Adrenal gland (tissue), 12 donors: ENCODE measurements around the gene YIPF3. TPM values are rescaled to one million over a fixed set of nuclear protein-coding genes. Genes with fewer than 3 reads are reported as not detected.
A peak's percentile ranks its signal among the peaks of the same experiment; 100 is the strongest.

Experiments used
- DNase-seq, 7 donors: peaks; one replicate each; pipeline ENCODE4 v3.0.0-alpha.2; 2019 to 2020
- H3K27ac ChIP-seq, 5 donors: fragments of 200-600 bp; sonication (generic) in 4 of 5; 1 replicate in 3 of 5; 2 replicates in 2 of 5; pipeline versions ENCODE4 v1.5.1 to v1.8.0; 2016 to 2020; ENCODE audit warnings: mild to moderate bottlenecking in 1 of 5
- H3K27me3 ChIP-seq: fragments of 200-600 bp; 2 replicates; pipeline ENCODE4 v1.8.0; 2021
- H3K36me3 ChIP-seq, 2 donors: fragments of 200-600 bp; replicated peaks in 1 of 2; 1 replicate in 1 of 2; 2 replicates in 1 of 2; pipeline versions ENCODE4 v1.5.1 to v1.8.0; 2018 to 2022
- H3K4me1 ChIP-seq, 2 donors: fragments of 200-600 bp; replicated peaks in 1 of 2; 1 replicate in 1 of 2; 2 replicates in 1 of 2; pipeline versions ENCODE4 v1.5.1 to v1.8.0; 2018 to 2021
- H3K4me3 ChIP-seq, 4 donors: fragments of 200-600 bp; sonication (generic) in 3 of 4; one replicate each; pipeline ENCODE4 v1.5.1; 2016 to 2018
- H3K9me3 ChIP-seq, 3 donors: fragments of 200-600 bp; sonication (generic) in 1 of 3; replicated peaks in 1 of 3; 1 replicate in 2 of 3; 2 replicates in 1 of 3; pipeline versions ENCODE4 v1.5.1 to v1.8.0; 2016 to 2021
- POLR2A ChIP-seq, 2 donors: fragments of 450-650 bp; IDR thresholded peaks; one replicate each; pipeline ENCODE4 v1.6.1; 2017; ENCODE audit warnings: antibody characterized with exemption in 2 of 2, mild to moderate bottlenecking in 2 of 2, moderate library complexity in 1 of 2
- WGBS, 4 donors: extraction: QIAGEN DNeasy Blood & Tissue Kit in 2 of 4; methylation state at CpG; one replicate each; pipeline versions ENCODE4 v1.1.5 to v1.1.7; 2013 to 2017; 5-methylcytosine and 5-hydroxymethylcytosine counted together
- intact Hi-C, 2 donors: fragments of 100-400 bp; cut with DNase I; formaldehyde crosslinking; loops; one replicate each; pipeline versions ENCODE4 v1.14.1 to v1.15.0; 2022 to 2023
- polyA plus RNA-seq, 3 donors: library from polyadenylated mRNA; stranded (reverse); fragments of 200-250 nt in 2 of 3; fragments of 350-450 nt in 1 of 3; fragmentation: Illumina TruSeq in 1 of 3; extraction: RNeasy Lipid Tissue Mini Kit (QIAGEN cat#74804) in 1 of 3; gene quantifications; one replicate each; pipeline ENCODE4 v1.2.3, GENCODE V29; 2013 to 2014
- total RNA-seq, 9 donors: library from RNA; depleted of rRNA in 4 of 9; stranded (reverse); fragments of >200 nt in 4 of 9; fragments of 120-200 nt in 1 of 9; fragmentation: NEBNext Ultra II Directional in 1 of 9; extraction: Animal tissue kit (Norgen Biotek cat#: 25700) in 1 of 9; gene quantifications; one replicate each; pipeline versions ENCODE4 v1.1.0 to v1.2.4, GENCODE V29; 2013 to 2023
- TF ChIP-seq, protein P1 (sequence below), 6 experiments: fragments of 450-650 bp in 4 of 6; fragments of 200-600 bp in 2 of 6; sonication (generic) in 1 of 6; IDR thresholded peaks; 1 replicate in 5 of 6; 2 replicates in 1 of 6; pipeline versions ENCODE4 v1.5.1 to v1.8.0; 2016 to 2021; ENCODE audit warnings: antibody characterized with exemption in 6 of 6, mild to moderate bottlenecking in 2 of 6, moderate library complexity in 1 of 6
- donor health status: healthy with polysubstance abuse.
- donor health status: Bipolar disorder and iron deficiency.
- donor health status: DM: yes; HTN: yes; CAD: no.
- donor health status: DM: no; HTN: no; CAD: no.
- donor health status: DM: no; HTN: no; CAD: no.
- donor health status: DM: yes; HTN: yes; CAD: no.

YIPF3 gene
- total and polyA plus RNA-seq, 12 donors, result 78.1 to 271 (median 148) TPM

DNA sequence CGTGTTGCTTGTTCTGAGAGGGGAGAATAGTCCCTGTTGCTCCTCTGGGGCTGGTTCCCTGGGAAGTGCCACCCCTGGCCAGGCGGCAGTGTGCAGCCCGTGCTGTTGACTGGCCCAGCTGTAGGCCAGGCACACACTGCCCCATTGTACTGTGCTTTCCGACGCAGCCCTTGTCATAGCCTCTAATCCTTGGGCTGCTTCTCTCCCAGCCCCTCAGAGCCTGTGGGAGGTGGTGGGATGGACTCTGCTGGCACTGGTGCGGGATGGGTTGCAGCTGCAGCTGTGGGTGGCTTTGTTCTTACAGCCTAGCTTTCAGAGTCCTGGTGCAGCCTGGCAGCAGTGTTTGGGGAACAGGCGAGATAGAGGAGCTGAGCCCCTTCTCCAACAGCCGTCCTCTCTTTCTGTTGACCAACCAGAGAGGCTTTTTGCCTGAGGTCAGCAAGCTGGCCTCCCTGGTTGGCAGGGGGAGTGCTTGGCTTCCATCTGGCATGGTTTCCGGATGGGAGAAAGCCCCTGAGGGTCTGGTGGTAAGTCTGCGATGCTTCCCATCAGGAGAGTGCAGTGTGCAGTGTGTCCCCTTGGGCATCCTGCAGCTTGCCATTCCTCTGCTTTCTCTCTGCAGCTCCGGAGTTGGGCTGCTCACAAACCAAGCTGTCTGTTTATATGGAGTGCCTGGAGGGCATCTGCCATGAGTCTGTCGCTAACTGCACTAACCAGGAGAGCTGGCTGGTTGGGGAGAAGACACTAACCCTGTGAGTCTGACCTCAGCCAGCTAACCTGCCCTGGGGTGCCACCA, 27.3 kb downstream of the YIPF3 start:
- Histone ChIP-seq H3K36me3 (no peaks in the 10 kb centered on the region), H3K4me1 (peaks cover 8 to 32% of the 10 kb centered on the region in 2 donors), H3K4me3 (no peak overlapping the region), H3K27me3 (no peaks in the 10 kb centered on the region), H3K27ac (peak overlapping the region in 2 of 5 donors; percentile 61 to 74), H3K9me3 (no peaks in the 10 kb centered on the region)
- WGBS, 4 donors, result 81 to 89% (median 82%) methylated on average over 8 to 12 of the region's 12 CpGs
- no peak for DNase-seq
- TF ChIP-seq, protein P1, sequence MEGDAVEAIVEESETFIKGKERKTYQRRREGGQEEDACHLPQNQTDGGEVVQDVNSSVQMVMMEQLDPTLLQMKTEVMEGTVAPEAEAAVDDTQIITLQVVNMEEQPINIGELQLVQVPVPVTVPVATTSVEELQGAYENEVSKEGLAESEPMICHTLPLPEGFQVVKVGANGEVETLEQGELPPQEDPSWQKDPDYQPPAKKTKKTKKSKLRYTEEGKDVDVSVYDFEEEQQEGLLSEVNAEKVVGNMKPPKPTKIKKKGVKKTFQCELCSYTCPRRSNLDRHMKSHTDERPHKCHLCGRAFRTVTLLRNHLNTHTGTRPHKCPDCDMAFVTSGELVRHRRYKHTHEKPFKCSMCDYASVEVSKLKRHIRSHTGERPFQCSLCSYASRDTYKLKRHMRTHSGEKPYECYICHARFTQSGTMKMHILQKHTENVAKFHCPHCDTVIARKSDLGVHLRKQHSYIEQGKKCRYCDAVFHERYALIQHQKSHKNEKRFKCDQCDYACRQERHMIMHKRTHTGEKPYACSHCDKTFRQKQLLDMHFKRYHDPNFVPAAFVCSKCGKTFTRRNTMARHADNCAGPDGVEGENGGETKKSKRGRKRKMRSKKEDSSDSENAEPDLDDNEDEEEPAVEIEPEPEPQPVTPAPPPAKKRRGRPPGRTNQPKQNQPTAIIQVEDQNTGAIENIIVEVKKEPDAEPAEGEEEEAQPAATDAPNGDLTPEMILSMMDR (IDR thresholded peaks at IDR 0.05), result no peak
- intact Hi-C loops, result no loop called here

DNA sequence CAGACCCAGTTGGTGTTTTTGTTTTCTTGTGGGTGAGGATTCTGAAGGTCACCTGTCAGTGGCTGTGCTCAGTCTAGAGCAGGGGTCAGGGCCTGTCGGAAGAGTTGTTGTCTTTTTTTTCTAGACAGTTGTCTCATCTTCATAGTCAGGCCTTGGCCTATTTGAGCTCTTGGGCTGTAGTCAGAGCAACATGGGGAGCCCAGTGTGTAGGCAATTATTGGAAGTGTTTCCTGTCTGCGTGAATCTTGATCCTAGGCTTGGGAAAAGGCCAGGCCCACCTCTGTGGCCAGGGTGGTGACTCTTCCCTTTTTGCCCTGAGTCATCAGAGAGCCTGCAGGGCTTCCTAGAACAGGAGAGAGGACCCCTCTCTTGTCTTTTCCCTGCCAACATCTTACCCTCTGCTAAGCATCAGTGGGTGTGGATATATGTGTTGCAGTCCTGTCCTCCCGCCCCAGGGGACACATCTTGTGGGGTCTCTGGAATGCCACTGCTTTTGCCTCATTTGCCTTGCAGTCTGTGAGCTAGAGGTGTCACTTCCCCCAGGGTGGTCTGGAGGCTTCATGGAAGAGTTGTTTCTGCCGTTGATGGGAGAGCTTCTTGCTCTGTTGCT, 28.0 kb downstream of the YIPF3 start:
- Histone ChIP-seq H3K27ac (peak overlapping the region in 2 of 5 donors; percentile 61 to 74), H3K27me3 (no peaks in the 10 kb centered on the region), H3K4me1 (peaks cover 2 to 32% of the 10 kb centered on the region in 2 donors), H3K4me3 (no peak overlapping the region), H3K9me3 (no peaks in the 10 kb centered on the region), H3K36me3 (no peaks in the 10 kb centered on the region)
- intact Hi-C loops, result no loop called here
- WGBS, 4 donors, result 28 to 67% (median 49%) methylated on average over 3 to 4 of the region's 4 CpGs
- TF ChIP-seq, protein P1 (IDR thresholded peaks at IDR 0.05), result no peak
- DNase-seq, result peak in 5 of 7 donors; percentile 54 to 68 (median 63)

DNA sequence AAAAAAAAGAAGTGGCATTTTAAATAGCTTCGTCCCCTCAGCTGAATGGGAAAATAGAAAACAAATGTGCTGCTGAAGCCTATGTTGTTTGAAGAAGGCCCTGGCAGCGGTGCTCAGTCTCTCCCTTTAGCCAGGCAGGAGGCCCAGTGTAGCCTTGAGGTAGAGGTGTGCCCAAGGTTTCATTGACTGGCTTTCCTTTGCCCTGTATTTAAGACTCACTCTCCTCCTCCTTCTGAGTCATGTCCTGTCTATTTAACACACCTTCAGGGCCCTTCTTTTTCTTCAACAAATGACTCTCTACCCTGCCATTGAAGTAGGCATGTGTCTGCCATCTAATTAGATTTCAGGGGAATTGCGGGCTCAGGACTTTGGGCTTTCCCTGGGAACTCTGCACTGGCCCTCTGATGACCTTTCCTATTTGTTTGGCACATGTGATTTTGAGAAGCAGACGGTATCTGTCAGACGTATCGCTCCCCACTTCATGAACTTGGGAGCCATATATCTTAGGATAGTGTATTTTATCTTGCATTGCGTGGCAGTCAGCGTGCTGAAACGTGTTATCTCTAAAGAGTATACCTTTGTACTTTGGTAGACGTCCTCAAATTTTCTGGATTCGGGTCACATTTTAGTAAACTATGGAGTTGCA, 35.0 kb downstream of the YIPF3 start:
- H3K27ac ChIP-seq, result no peak overlapping the region
- no peaks in the 10 kb centered on the region for H3K9me3 ChIP-seq
- no peak for DNase-seq
- H3K27me3 ChIP-seq, result no peaks in the 10 kb centered on the region
- intact Hi-C loops, result no loop called here
- WGBS, 4 donors, result 73 to 78% (median 75%) methylated on average over 11 of the region's 11 CpGs
- H3K36me3 ChIP-seq, result no peaks in the 10 kb centered on the region
- H3K4me1 ChIP-seq, result peaks cover 11 to 36% of the 10 kb centered on the region in 2 donors
- no peak overlapping the region for H3K4me3 ChIP-seq
- no peak for TF ChIP-seq POLR2A (IDR thresholded peaks at IDR 0.05)

DNA sequence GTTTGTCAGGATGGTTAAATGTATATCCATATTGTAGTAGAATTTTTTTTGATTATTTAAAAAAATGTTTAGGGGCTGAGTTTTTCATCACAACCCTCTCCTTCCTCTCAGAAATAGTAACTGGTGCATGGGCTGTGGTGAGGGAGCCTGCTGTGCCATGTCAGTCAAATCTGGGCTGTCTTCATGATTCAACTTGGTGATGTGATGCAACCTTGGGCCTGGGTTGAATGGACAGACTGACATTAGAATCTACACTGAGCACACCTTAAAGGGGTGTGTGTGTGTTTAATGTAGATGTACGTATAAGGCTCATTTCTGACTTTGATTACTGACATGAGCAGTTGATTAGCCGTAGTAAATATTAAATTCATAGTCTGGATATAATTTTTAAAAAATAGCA, 35.7 kb downstream of the YIPF3 start:
- Histone ChIP-seq H3K36me3 (no peaks in the 10 kb centered on the region), H3K27ac (no peak overlapping the region), H3K4me1 (peaks cover 11 to 36% of the 10 kb centered on the region in 2 donors), H3K4me3 (no peak overlapping the region), H3K27me3 (no peaks in the 10 kb centered on the region), H3K9me3 (no peaks in the 10 kb centered on the region)
- no peak for DNase-seq
- no peak for TF ChIP-seq POLR2A (IDR thresholded peaks at IDR 0.05)
- TF ChIP-seq, protein P1 (IDR thresholded peaks at IDR 0.05), result no peak
- intact Hi-C loops, result no loop called here
- 79 to 87% (median 85%) methylated on average over 2 of the region's 2 CpGs for WGBS, 4 donors
